ELR (cell line): ENCODE measurements around the gene DNAH6.
A peak's percentile ranks its signal among the peaks of the same experiment; 100 is the strongest.

Experiments used
- DNase-seq: peaks from one replicate; pipeline ENCODE4 v3.0.0-alpha.2; 2015; ENCODE audit warnings: low read depth

Gene DNAH6

GRCh38 chr2:84628486-84628885 lies 112.2 kb downstream of the DNAH6 start:
- no peak for DNase-seq

- DNase-seq = no peak
Measured at GRCh38 chr2:84629550-84629949, 113.3 kb downstream of the DNAH6 start.

- DNase-seq = peak; percentile 80
Measured at GRCh38 chr2:84631047-84631446, 114.7 kb downstream of the DNAH6 start.

GRCh38 chr2:84631985-84632384 lies 115.7 kb downstream of the DNAH6 start:
- no peak for DNase-seq

- DNase-seq = peak; percentile 26
Measured at GRCh38 chr2:84636080-84636971, 120.0 kb downstream of the DNAH6 start.

- DNase-seq = no peak
Measured at GRCh38 chr2:84639751-84640150, 123.5 kb downstream of the DNAH6 start.

GRCh38 chr2:84640411-84640810 lies 124.1 kb downstream of the DNAH6 start:
- no peak for DNase-seq

GRCh38 chr2:84641021-84641420 lies 124.7 kb downstream of the DNAH6 start:
- peak; percentile 15 for DNase-seq

- DNase-seq = no peak
Measured at GRCh38 chr2:84643991-84644390, 127.7 kb downstream of the DNAH6 start.

- no peak for DNase-seq
Measured at GRCh38 chr2:84646514-84646913, 130.2 kb downstream of the DNAH6 start.

GRCh38 chr2:84647267-84647666 lies 131.0 kb downstream of the DNAH6 start:
- no peak for DNase-seq

- no peak for DNase-seq
Measured at GRCh38 chr2:84649058-84649457, 132.8 kb downstream of the DNAH6 start.

GRCh38 chr2:84649487-84650142 lies 133.3 kb downstream of the DNAH6 start:
- DNase-seq = no peak

- DNase-seq = no peak
Measured at GRCh38 chr2:84652431-84652830, 136.1 kb downstream of the DNAH6 start.

- peak; percentile 17 for DNase-seq
Measured at GRCh38 chr2:84653302-84653701, 137.0 kb downstream of the DNAH6 start.

- no peak for DNase-seq
Measured at GRCh38 chr2:84654414-84654813, 138.1 kb downstream of the DNAH6 start.

- DNase-seq = no peak
Measured at GRCh38 chr2:84669122-84669521, 152.8 kb downstream of the DNAH6 start.

- no peak for DNase-seq
Measured at GRCh38 chr2:84674099-84674498, 157.8 kb downstream of the DNAH6 start.

GRCh38 chr2:84674586-84674985 lies 158.3 kb downstream of the DNAH6 start:
- DNase-seq = no peak

GRCh38 chr2:84676295-84676694 lies 160.0 kb downstream of the DNAH6 start:
- DNase-seq = peak; percentile 83

GRCh38 chr2:84678214-84678613 lies 161.9 kb downstream of the DNAH6 start:
- no peak for DNase-seq

- DNase-seq = no peak
Measured at GRCh38 chr2:84686783-84687476, 170.6 kb downstream of the DNAH6 start.
